NCI-H526 (cell line): Measurements from ENCODE around the gene TMCO1.
"Not testable (repeated sequence)": the region's sequence is repeated elsewhere in the genome, so short reads cannot be mapped to it uniquely, and the experiment has no call there.

Source experiments
- DNase-seq, 2 experiments: peaks; one replicate each; lab custom pipeline; 2025; lab: John Stamatoyannopoulos, UW

The TMCO1 gene

DNA sequence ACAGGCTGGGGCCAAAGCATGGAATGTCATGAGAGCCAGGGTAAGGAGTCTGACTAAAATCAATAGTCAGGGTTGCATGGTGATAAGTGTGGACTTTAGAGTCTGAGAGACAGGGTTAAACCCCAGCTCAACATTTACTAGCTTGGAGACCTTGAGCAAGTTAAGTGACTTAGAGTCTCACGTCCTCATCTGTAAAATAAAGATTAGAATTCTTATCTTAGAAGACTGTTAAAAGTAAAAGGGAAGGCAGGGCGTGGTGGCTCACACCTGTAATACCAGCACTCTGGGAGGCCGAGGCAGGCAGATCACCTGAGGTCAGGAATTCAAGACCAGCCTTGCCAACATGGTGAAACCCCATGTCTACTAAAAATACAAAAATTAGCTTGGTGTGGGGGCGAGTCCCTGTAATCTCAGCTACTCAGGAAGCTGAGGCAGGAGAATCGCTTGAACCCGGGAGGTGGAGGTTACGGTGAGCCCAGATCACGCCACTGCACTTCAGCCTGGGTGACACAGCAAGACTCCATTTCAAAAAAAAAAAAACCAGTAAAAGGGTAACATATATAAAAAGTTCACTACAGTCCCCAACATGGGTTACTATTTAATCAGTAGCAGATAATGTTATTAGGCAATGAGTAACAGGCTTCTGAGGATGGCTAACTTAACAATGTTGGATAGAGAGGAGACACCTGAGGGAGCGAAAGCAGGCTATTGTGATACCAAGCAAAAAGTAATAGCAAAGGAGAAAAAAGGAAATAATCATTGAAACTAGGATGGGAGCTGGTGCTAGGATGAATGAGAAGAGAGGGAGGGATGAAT lies 20.8 kb downstream of the TMCO1 start:
- no peak for DNase-seq

DNA sequence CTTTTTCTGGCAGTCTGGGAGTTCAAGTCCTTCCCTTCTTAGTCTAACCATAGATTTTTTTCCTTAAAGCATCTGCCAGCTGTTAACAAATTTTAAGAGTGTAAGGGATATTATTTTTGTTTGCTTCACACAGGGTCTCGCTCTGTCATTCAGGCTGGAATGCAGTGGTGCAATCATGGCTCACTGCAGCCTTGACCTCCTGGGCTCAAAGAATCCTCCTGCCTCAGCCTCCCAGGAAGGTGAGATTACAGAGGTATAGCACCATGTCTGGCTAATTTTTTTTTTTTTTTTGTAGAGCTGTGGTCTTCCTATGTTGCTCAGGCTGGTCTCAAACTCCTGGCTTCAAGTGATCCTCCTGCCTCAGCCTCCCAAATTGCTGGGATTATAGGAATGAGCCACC lies 23.8 kb downstream of the TMCO1 start:
- DNase-seq = not testable (repeated sequence)

DNA sequence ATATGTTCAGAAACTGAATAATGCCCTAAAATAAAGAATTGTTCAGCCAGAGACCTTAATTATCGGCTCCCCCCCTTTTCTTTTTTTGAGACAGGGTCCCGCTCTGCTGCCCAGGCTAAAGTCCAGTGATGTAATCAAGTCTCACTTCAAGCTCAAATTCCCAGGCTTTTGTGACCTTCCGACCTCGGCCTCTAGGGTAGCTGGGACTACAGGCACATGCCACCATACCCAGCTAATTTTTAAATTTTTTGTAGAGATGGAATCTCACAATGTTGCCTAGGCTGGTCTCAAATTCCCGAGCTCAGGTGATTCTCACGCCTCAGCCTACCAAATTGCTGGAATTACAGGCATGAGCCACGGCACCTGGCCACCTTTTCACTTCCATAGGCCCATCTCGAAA lies 26.5 kb downstream of the TMCO1 start:
- DNase-seq = no peak

DNA sequence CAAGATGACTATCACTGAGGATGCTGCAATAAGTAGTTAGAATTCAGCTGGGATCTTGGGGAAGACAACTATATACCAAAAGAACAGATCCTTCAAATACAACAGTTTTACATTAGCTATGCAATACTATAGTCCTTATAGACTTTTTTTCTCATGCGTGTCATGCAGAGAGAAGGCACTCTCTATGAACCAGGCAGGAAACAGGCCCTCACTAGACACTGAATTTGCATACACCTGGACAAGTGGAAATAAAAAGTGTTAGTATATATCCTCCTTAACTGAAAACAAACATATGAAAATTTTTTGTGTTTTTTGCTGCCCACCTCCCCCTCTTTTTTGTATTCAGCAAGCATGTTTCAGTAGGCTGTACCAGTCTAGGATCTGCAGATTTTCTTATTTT lies 29.9 kb downstream of the TMCO1 start:
- peak; percentile 98 for DNase-seq

DNA sequence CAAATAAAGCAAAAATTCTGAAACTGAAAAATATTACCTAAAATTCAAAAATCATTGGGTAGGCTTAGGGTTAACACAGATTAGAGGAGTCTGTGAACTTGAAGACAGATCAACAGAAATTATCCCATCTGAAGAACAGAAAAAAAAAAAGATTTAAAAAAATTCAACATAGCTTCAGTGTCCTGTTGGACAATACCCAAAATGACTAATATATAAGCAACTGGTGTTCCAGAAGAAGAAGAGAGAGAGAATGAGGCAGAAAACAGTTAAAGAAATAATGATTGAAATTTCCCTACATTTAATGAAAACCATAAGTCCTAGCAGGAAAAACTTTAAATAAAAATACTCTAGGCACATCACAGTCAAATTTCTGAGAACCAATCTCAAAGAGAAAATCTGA lies 31.5 kb downstream of the TMCO1 start:
- DNase-seq = no peak

DNA sequence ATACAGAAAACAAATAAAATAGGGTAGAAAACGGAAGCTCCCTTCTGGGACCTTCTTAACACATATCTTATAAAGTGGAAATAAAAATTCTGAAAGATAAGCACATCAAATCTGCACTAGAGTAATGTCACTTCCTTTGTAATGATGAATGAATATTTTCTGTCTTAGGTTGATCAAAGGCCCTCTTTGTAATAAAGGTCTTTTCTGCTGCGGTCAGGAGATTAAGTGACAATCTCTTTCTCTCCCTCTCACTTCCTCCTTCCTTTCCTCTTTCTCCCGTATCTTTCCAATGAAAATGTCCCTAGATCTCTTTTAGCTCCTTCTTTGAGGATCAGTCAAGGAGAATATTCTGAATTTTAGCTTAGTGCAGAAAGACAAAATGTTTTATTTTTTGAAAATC lies 33.8 kb downstream of the TMCO1 start:
- DNase-seq = no peak

DNA sequence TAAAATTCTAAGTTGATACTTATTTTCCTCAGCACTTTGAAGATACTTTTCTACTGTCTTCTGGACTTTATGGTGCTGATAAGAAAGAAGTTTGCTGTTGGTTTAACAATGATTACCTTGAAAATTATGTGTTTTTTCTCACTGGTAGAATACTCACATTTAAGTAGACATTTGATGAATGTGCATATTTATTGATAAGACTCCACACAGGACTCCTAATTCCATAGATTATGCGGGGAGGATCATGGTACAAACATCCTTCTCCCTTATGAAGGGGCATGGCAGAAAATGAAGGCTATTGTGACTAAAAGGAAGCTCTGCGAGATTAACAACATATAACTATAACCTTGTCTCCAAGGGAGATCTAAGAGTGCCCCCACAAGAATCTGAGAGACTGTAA lies 41.8 kb downstream of the TMCO1 start:
- DNase-seq = no peak

DNA sequence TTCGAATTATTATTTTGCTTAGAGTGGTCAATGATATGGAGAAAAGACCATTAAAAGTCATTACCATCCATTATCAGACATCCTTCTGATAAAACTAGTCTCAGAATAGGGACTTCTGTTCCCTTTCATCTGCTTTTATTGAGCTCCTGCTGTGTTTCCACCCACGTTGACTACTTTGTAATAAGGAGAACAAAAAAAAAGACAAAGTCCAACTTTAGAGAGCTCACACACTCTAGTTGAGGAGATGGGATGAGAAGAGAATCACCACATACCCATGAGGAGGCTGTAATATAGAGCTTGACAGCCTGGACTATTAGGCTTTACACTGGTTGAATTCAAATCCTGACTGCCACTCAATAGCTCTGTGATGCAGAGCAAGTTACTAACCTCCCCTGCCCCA lies 42.5 kb downstream of the TMCO1 start:
- no peak for DNase-seq

DNA sequence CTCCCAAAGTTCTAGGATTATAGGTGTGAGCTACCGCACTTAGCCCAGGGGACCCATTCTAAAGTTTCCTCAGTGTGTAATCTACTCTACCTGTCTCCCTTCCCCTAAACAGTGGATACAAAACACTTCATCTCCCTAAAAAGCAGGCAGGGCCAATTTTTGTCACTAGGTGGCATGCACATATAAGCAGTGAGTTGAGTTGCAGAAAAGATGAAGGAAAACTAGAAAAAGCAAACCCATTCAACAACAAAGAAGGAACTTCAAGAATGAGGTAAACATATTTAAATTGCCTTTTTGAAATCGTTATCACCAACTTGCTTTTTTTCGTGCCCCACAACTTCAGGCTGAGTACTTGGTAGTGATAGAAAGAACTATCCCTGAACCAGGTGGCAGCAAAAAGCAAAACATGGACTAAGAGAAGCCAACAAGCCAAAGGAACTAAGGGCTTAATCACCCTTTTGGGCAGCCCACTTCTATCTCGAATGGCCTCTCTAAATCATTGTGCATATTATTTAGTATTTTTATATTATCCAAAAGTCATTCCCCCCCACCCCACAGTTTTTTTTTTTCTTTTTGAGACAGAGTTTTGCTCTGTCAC lies 50.7 kb downstream of the TMCO1 start:
- peak; percentile 79 to 89 for DNase-seq

DNA sequence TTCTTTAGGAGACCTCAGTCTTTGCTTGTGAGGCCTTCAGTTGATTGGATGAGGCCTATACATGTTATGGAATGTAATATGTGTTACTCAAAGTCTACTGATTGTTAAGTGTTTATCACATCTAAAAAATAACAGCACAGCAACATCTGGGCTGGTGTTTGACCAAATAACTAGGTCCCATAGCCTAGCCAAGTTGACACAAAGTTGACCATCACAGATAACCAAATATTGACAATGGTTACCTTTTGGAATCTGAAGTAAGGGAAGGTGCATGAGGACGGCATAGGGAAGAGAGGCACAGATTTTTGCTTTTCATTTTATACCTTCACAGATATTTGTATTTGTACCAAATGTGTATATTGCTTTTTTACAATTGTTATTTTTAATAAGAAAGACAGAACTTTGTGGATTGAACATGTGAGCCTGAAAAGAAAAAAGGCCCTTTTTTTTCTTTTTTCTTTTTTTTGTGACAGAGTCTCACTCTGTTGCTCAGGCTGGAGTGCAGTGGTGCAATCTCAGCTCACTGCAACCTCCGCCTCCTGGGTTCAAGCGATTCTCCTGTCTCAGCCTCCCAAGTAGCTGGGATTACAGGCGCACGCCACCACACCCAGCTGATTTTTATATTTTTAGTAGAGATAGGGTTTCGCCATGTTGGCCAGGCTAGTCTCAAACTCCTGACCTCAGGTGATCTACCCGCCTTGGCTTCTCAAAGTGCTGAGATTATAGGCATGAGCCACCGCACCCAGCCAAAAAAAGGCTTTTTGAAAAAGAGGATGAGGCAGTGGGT lies 52.2 kb downstream of the TMCO1 start:
- not testable (repeated sequence) for DNase-seq

DNA sequence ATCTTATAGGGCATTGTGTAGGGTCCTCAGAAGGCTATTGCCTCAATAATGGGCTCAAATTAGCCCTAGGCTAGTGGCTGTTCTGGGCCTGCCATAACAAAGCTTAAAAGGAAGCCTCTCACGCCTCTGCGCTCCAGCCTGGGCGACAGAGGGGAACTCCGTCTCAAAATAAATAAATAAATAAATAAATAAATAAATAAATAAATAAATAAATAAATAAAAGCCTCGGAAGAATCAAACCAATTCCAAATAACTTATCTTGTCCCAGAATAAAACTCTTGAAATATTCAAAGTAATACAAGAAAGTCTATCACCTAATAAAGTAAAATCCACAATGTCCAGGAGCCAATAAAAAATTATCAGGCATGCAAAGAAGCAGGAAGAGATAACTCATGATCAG lies 55.9 kb downstream of the TMCO1 start:
- no peak for DNase-seq

DNA sequence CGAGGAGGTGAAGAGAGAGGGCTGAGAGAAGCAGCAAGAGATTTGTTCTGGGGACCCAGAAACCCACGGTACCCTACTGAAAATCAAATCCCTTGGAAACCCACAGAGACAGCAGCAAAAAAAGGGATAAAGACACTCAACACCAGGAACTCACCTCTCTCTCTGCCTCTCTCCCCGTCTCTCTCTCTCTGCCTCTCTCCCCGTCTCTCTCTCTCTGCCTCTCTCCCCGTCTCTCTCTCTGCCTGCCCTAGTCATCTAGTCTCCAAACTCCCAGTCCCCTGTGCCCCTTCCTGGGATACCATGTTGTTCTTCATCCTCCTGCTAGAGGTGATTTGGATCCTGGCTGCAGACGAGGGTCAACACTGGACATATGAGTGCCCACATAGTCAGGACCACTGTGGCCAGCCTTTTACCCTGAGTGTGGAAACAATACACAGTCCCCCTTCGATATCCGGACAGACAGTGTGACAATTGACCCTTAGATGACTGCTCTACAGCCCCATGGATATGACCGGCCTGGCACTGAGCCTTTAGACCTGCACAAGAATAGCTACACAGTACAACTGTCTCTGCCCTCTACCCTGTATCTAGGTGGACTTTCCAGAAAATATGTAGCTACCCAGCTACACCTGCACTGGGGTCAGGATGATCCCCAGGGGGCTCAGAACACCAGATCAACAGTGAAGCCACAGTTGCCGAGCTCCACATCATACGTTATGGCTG lies 60.5 kb downstream of the TMCO1 start:
- DNase-seq = no peak

DNA sequence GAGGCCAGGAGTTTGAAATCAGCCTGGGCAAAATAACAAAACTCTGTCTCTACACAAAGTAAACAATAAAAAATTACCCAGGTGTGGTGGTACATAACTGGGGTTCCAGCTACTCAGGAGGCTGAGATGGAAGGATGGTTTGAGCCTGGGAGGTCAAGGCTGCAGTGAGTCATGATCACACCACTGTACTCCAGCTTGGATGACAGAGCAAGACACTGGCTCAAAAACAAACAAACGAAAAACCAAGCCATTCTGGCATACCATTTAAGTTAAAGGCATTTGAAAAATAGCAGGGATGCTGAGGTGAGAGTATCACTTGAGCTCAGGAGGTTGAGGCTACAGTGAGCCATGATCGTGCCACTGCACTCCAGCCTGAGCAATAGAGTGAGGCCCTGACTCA lies 65.0 kb downstream of the TMCO1 start:
- no peak for DNase-seq

DNA sequence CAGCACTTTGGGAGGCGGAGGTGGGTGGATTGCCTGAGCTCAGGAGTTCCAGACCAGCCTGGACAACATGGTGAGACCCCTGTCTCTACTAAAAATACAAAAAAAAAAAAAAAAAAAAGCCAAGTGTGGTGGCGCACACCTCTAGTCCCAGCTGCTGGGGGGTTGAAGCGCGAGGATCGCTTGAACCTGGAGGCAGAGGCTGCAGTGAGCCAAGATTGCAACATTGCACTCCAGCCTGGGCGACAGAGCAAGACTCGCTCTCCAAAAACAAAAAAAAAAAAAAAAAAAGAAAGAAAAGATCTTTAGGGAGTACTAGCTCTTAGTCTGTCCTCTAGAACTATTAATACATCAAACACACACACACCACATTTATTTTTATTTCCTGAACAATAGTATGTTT lies 66.7 kb downstream of the TMCO1 start:
- not testable (repeated sequence) for DNase-seq

DNA sequence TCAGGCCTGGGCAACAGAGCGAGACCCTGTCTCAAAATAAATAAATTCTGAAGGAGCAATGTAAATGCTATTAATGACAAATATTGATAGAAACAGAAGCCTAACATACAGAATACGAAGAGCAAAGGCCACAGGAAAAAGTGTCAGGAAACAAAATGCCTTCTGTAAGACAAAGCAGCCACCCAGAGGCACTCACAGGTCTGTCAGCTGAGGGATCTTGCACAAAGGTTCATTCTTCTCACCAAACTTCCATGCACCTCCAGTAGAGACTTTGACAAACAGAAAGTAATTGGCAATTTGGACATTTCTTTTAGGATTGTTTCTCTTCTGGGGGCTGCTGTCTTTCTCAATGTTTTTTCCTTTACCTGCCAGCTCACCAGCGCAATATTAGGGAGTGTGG lies 69.1 kb downstream of the TMCO1 start:
- DNase-seq = peak in 1 of 2 experiments; percentile 24

DNA sequence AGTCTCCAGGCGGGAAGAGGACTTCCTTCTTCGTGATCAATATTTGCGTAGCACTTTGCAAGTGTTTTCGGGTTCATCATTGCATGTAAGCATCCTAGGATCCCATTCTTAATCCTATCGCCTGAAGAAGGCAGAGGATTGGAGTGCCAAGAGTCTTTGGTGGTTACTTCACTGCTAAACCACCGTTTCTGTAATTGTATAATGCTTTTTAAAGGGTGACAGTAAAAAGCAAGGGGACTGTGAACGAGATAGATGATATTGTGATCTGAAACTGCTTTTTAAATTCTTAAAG lies 70.0 kb downstream of the TMCO1 start:
- no peak for DNase-seq

DNA sequence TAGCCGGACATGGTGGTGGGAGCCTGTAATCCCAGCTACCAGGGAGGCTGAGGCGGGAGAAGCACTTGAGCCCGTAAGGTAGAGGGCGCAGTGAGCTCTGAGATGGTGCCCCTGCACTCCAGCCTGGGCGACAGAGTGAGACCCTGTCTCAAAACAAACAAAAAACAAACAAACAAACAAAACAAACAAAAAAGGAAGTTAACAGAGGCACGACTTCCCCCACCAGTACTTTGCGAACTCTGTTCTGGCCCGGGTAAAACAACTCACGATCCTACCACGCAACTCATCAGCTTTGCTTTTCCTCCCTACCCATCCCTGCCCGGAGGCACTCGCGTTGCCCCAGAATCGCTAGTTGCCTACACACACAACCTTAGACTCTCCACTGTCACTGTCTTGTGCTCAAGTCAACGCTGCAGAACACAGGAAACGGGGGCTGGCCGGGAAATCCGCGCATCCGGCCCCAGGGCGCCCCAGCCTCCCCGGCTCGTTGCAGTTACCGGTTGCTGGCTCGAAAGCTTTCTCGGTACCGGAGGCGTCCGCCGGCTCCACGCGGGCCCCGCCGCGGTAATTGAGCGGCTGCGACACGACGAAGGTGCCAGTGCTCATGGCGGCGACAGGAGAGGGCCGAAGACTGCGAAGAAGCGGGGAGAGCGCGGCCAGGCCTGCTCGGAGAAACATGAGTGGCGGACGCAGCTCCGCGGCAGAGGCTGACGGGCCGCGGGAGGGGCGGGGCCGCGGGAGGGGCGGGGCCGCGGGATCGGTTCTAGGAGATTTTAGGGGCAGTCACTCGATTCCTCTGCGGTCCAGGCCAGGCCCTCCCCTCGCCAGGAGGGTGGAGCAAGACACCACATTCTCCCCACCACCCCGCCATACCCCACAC lies 70.5 kb downstream of the TMCO1 start, which contains the start of gene ALDH9A1:
TSS of gene ALDH9A1 (minus strand) at position 682 of the 880 bp plus-strand sequence. CDS start at position 678, 4 bp downstream.
- peak; percentile 93 to 97 for DNase-seq

DNA sequence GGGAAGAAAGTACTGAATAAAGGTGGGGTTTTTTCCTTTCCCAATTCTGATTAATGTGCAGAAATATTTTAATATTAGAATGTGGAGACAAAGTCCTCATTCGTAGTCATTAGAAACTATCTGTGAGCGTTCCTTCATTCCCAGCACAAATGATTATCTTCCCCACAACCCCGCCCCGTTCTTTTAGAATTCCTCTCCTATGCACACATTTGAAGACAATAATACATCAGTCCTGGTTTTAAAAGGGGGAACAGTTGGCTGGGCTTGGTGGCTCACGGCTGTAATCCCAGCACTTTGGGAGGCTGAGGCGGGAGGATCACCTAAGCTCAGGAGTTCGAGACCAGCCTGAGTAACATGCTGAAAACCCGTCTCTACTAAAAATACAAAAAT lies 71.2 kb downstream of the TMCO1 start:
- peak in 1 of 2 experiments; percentile 75 for DNase-seq

DNA sequence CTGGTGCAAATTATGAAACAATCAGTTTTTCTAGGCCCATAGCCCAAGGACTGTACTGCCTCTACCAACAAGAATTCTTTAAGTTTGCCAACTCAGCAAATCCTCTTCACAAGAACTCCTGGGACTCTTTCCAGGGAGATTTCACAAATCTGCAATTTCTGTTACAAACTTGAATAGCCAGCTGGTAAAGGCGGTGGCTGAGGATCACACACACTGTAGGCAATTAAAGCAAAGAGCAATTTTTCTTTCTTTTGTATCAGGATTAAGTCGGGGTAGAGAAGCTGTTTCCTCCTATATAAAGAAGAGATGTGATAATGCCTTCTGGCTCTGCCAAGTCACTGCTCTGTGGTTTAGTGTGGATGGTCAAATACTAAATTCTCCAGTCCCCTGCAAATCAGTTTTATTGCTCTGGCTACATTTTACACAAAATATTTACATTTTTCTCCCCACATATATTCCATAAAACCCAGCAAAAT lies 72.0 kb downstream of the TMCO1 start:
- no peak for DNase-seq

DNA sequence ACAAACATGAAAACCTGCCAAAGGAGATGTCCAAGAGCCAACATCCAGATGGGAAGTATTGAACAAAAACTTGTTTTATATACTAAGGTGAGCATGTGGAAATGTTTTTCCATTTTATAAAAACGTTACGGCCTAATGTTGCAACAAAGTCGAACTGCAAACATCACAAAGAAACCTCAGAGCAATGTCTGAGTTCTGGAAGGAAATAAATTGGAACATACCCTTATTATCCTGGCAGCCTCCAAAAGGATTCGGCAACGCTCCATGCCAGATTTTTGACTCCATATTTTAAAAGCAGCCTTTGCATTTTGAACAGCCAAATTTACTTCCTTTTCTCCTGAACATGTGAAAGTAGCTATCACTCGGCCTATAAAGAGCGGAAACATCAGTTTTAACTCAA lies 73.6 kb downstream of the TMCO1 start:
- no peak for DNase-seq

DNA sequence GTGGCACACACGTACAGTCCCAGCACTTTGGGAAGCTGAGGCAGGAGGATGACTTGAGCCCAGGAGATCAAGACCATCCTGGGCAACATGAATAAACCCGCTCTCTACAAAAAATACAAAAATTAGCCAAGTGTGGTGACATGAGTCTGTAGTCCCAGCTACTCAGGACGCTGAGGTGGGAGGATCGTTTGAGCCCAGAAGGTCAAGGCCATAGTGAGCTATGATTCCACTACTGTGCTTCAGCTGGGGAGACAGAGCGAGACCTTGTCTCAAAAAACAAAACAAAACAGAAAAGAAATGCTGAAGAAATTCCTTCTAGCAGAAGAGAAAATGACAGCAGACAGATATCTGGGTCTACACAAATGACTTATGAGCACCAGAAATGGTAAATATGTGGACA lies 80.6 kb downstream of the TMCO1 start:
- no peak for DNase-seq
